COLO668 (cell line): ENCODE measurements around the gene FOXI1.
"Not testable (repeated sequence)": the region's sequence is repeated elsewhere in the genome, so short reads cannot be mapped to it uniquely, and the experiment has no call there.

Experiments
- DNase-seq: peaks from one replicate; lab custom pipeline; 2025; ENCODE audit not compliant: unreplicated experiment; lab: John Stamatoyannopoulos, UW

FOXI1 gene

GRCh38 chr5:170092455-170093101, 13.1 kb upstream of the FOXI1 start:
- no peak for DNase-seq

GRCh38 chr5:170094329-170094728, 11.4 kb upstream of the FOXI1 start:
- DNase-seq, result not testable (repeated sequence)

GRCh38 chr5:170095646-170096045, 10.1 kb upstream of the FOXI1 start:
- no peak for DNase-seq

- no peak for DNase-seq
Observed at GRCh38 chr5:170097934-170098333, 7.8 kb upstream of the FOXI1 start.

GRCh38 chr5:170100066-170100943, 5.4 kb upstream of the FOXI1 start:
- DNase-seq, result peak; percentile 31

- no peak for DNase-seq
Observed at GRCh38 chr5:170103447-170103846, 2.2 kb upstream of the FOXI1 start.

- no peak for DNase-seq
Observed at GRCh38 chr5:170104299-170104698, 1.4 kb upstream of the FOXI1 start.

GRCh38 chr5:170104710-170105109, 987 bp upstream of the FOXI1 start:
- DNase-seq, result no peak

GRCh38 chr5:170107674-170108073, 2.0 kb downstream of the FOXI1 start:
- DNase-seq, result no peak

- no peak for DNase-seq
Observed at GRCh38 chr5:170108266-170108785, 2.6 kb downstream of the FOXI1 start.

- DNase-seq, result no peak
Observed at GRCh38 chr5:170109059-170110031, 3.6 kb downstream of the FOXI1 start.

- no peak for DNase-seq
Observed at GRCh38 chr5:170110403-170111087, 4.8 kb downstream of the FOXI1 start.

- no peak for DNase-seq
Observed at GRCh38 chr5:170111088-170111785, 5.5 kb downstream of the FOXI1 start.

GRCh38 chr5:170112876-170113521, 7.3 kb downstream of the FOXI1 start:
- DNase-seq, result no peak

GRCh38 chr5:170113522-170113900, 7.8 kb downstream of the FOXI1 start:
- DNase-seq, result no peak

GRCh38 chr5:170114271-170114670, 8.6 kb downstream of the FOXI1 start:
- no peak for DNase-seq

- DNase-seq, result no peak
Observed at GRCh38 chr5:170115925-170116324, 10.2 kb downstream of the FOXI1 start.

- no peak for DNase-seq
Observed at GRCh38 chr5:170117736-170118135, 12.0 kb downstream of the FOXI1 start.

- DNase-seq, result no peak
Observed at GRCh38 chr5:170120576-170120975, 14.9 kb downstream of the FOXI1 start.
